Measurements from ENCODE around the gene OGFOD3. TPM values are rescaled to one million over a fixed set of nuclear protein-coding genes. Genes with fewer than 3 reads are reported as not detected.
"Not testable (repeated sequence)": the region's sequence is repeated elsewhere in the genome, so short reads cannot be mapped to it uniquely, and the experiment has no call there.

The OGFOD3 gene
- total RNA-seq, result 28.5 TPM
- long read RNA-seq, full-length matches to known transcripts, result 69 of 87 reads
- long read RNA-seq, partial matches to known transcripts, result 6 of 87 reads
- long read RNA-seq, other reads (novel, unspliced or antisense), result 12 of 87 reads

DNA sequence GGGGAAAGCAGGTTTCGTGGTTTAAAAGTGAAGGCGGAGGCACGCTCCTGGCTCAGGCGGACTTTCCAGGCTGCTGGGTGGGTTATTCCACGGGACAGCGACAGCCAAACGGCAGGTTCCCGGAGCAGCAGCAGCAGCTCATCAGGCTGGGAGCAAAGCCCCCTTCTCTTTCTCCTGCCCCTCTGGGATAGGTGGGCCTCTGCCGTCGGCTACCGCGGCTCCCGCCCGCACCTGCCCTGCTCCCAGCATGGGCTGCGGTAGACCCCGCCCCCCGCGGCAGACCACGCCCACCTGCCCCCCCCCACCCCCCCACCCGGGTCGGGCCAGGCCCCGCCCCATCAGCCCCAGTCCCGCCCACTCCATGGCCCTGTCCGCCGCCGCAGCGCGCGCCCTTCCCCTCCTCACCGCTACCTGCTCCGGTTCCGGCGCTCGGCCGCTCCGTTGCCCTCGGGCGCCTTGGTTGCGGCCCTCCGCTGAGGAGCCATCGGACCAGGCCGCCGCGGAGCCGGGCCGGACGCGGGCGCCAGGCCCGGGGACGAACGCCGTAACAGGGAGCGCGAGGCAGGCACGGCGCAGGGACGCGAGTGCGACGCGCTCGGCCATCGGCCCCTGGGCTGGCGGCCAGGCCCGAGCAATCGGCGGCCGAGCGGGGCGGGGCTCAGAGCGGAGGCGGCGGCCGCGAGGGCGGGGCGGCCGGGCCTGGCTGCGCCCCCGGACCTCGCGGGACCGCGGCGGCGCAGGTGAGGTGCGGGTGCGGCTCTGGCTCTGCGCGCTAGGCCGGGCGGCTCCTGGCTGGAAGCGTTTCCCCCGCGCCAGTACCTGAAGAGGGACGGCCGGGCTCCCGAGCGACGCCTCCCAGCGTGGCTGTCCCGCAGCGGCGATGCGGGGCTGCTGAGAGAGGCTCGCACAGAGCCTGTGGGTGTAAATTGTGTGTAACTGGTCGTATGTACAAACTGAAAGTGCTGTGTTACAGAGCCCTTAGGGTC is at the start of gene OGFOD3, which contains the start of gene HEXD:
Gene OGFOD3 (minus strand): TSS at position 586 of the 986 bp plus-strand sequence. CDS start 101 bp downstream, at position 485.
Gene HEXD (plus strand): TSS at position 347 of the 986 bp plus-strand sequence. CDS start 1,453 bp downstream, outside the sequence.
- ATAC-seq (peak; percentile 94), DNase-seq (peak; percentile 92)
- intact Hi-C loops (cut with micrococcal nuclease), result no loop called here

- no peak for ATAC-seq
- intact Hi-C loops (cut with micrococcal nuclease), result no loop called here
- DNase-seq, result no peak
These were observed 46.7 kb upstream of the OGFOD3 start for GRCh38 chr17:82465023-82465603.

- ATAC-seq, result no peak
- intact Hi-C loops (cut with micrococcal nuclease), result no loop called here
- no peak for DNase-seq
These were observed 46.2 kb upstream of the OGFOD3 start for GRCh38 chr17:82464567-82464929.

- intact Hi-C loops (cut with micrococcal nuclease), result no loop called here
- ATAC-seq, result peak; percentile 60
- DNase-seq, result no peak
These were observed 45.7 kb upstream of the OGFOD3 start for GRCh38 chr17:82463925-82464566.

DNA sequence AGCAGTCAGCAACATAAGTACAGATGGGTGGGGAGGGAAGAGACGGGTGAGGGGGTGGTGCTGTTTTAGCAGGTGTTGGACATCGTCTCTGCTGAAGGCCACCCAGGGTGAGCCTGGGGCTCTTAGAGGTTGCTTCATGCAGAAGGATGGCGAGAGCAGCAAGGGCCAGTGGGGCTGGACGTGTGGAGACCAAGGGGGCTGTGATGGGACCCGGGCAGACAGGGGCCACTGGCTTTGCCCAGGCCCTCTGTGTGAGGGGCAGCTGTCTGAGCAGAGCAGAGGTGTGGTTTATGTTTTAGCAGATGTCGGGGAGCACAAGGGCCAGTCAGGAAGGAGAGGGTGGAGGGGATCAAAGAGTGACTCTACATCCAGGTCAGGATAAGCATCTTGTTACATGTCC is 45.0 kb upstream of the OGFOD3 start:
- intact Hi-C loops (cut with micrococcal nuclease), result no loop called here
- ATAC-seq, result no peak
- no peak for DNase-seq

DNA sequence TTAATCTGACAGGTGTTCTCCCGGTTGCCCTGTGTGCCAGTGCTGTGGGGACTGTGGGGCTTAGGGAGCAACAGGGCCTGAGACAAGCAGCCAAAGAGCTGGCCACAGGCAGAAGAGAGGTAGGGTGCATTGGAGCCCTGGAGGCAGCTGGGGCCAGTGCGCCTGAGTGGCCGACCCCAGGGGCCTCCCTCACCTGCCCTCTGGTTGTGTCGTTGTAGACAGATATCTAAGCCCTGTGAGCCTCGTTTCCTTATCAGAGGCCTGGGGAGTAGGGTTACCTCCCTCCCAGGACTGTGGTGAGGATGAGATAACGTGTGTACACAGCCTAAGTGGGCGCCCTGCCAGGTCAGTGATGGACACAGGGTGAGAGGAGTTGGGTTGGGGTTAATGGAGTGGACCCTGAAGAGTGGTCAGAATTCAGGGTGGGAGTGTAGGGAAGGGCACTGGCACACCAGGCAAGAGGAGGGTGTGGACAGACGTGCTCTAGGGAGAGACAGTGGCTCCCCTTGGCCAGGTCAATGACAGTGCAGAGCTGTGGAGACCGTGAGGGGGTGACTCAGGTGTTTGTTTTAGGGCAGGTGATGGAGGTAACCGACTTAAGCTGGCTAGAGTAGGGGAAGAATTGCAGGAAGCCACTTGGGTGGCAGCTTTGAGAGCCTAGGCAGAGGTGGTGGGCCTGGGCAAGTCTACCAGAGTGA is 43.6 kb upstream of the OGFOD3 start:
- intact Hi-C loops (cut with micrococcal nuclease), result no loop called here
- DNase-seq (peak; percentile 39), ATAC-seq (no peak)

DNA sequence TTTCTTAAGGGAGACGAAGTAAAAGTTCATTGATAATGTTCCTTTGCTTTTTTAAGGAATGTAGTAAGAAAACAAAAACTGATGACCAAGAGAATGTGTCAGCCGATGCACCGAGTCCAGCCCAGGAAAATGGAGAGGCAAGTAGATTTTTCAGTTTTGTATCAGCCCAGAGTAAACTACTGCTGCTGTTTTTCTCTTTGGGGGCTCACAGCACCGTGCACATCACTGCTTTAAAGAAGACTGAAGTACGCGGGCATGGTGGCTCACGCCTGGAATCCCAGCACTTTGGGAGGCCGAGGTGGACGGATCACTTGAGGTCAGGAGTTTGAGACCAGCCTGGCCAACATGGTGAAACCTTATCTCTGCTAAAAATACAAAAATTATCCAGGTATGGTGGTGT is 41.5 kb upstream of the OGFOD3 start:
- ATAC-seq; intact Hi-C loops (cut with micrococcal nuclease): not testable (repeated sequence)
- DNase-seq, result peak; percentile 9

- intact Hi-C loops (cut with micrococcal nuclease), result no loop called here
- peak; percentile 59 for DNase-seq
- ATAC-seq, result peak; percentile 0
These were observed 40.6 kb upstream of the OGFOD3 start for GRCh38 chr17:82458885-82459424.

DNA sequence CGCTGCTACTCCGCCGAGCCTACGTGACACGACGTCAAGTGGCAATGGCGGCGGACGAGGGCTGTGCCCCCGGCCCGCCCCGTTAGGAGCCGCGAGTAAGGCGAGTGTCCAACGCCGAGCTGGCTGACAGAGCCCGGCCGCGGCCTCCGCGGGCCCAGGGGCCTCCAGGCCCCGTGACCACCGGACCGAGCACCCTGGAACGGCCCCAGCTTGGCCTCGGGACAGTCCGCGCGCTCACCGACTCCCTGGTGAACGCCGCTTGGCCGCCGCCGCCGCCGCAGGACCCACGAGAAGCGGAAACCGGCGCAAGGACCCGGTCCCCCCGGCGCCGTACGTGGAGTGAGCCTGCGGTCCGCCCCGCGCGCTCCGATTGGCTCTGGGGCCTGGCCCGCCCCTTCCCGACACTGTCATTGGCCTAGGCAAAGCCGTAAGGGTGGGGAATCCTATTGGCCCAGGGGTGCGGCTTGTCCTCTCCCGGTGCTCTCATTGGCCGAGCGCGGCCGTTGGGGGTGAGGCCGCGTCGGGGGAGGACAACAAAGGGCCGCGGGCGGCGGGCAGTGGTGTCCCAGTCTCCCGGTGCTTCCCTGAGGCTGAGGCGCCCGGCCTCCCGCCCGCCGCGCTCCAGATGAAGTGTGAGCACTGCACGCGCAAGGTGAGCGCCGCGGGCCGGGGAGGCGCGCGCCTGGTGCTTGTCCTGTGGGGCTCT is 39.9 kb upstream of the OGFOD3 start, which contains the start of gene NARF:
Gene NARF (plus strand): TSS at position 563 of the 706 bp plus-strand sequence. CDS start 63 bp downstream, at position 626.
- ATAC-seq (peak; percentile 98), DNase-seq (peak; percentile 99)
- intact Hi-C loops (cut with micrococcal nuclease), result no loop called here

DNA sequence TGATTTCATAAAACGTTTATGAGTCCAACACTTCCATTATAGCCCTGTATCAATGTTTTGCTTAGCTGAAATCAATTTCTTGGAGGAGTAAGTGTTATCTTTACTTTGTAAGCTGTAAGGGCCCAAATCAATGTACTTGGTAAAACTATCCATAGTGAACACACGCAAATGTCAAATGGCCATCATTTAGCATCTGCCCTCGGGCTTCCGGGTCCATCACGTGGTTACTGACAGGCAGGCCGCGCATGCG is 39.5 kb upstream of the OGFOD3 start:
- DNase-seq (no peak), ATAC-seq (no peak)
- intact Hi-C loops (cut with micrococcal nuclease), result no loop called here

GRCh38 chr17:82457073-82457928 is 38.9 kb upstream of the OGFOD3 start:
- intact Hi-C loops (cut with micrococcal nuclease), result no loop called here
- ATAC-seq, result no peak
- peak; percentile 43 for DNase-seq

GRCh38 chr17:82453706-82454105 is 35.3 kb upstream of the OGFOD3 start:
- DNase-seq; intact Hi-C loops (cut with micrococcal nuclease); ATAC-seq: not testable (repeated sequence)

DNA sequence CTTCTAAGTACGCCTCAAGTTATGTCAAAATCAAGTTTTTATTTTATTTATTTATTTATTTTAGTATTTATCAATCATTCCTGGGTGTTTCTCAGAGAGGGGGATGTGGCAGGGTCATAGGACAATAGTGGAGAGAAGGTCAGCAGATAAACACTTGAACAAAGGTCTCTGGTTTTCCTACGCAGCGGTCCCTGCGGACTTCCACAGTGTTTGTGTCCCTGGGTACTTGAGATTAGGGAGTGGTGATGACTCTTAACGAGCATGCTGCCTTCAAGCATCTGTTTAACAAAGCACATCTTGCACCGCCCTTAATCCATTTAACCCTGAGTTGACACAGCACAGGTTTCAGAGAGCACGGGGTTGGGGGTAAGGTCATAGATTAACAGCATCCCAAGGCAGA is 34.8 kb upstream of the OGFOD3 start:
- intact Hi-C loops (cut with micrococcal nuclease); DNase-seq: not testable (repeated sequence)

GRCh38 chr17:82452162-82452561 is 33.8 kb upstream of the OGFOD3 start:
- ATAC-seq, result no peak
- intact Hi-C loops (cut with micrococcal nuclease), result no loop called here
- no peak for DNase-seq

More for the DNA sequence above, 34.8 kb upstream of the OGFOD3 start:
- not testable (repeated sequence) for ATAC-seq

DNA sequence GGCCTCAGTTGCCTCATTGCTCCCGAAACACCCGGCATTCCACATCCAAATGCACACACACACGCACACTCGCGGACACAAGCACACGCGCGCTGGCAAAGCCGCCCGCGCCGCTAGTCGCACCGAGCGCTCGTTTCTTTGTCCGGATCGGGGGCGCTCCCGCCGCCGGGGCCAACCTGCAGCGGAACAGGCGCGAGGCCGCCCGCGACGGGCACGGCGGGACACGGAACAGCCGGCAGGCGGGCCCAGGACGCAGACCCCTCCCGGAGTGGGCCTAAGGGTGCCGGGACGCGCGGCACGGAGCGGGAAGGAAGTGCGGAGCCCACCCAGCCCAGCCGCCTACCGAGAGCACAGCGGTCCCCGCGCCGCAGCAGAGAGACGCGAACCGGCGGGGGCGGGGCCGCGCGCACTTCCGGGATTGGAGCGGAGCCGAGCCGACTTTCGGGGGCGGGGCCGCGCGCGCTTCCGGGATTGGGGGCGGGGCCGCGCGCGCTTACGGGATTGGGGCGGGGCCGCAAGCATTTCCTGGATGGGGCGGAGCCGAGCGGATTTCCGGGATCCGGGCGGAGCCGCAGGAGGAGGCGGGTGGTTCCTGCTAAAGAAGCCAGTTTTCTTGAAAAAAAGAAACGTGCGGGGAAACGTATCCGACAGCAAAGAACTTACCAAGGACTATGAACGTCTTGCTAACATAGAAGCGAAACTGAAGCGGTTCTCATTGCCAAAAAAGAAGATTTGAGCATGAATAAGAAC is 32.1 kb upstream of the OGFOD3 start, which contains the start of gene CYBC1:
Gene CYBC1 (minus strand): TSS at position 396 of the 750 bp plus-strand sequence. CDS start 1,498 bp downstream, outside the sequence.
- DNase-seq (peak; percentile 96), ATAC-seq (peak; percentile 96)
- intact Hi-C loops (cut with micrococcal nuclease), result no loop called here

- ATAC-seq (no peak), DNase-seq (no peak)
- intact Hi-C loops (cut with micrococcal nuclease), result no loop called here
These were observed 31.5 kb upstream of the OGFOD3 start for GRCh38 chr17:82449883-82450356.
